Ishikawa (cell line): ENCODE data around the gene SLC36A3.
A peak's percentile ranks its signal among the peaks of the same experiment; 100 is the strongest.

ENCODE experiments used
- CEBPB ChIP-seq: IDR thresholded peaks from 2 replicates; pipeline ENCODE4 v1.6.1; 2012
- CREB1 ChIP-seq: IDR thresholded peaks from 2 replicates; pipeline ENCODE4 v1.6.1; 2012; ENCODE audit warnings: low read depth
- EGR1 ChIP-seq: IDR thresholded peaks from 2 replicates; pipeline ENCODE4 v1.6.1; 2012
- EP300 ChIP-seq: IDR thresholded peaks from 2 replicates; pipeline ENCODE4 v1.6.1; 2012; ENCODE audit warnings: borderline replicate concordance
- FOXM1 ChIP-seq: IDR thresholded peaks from 2 replicates; pipeline ENCODE4 v1.6.1; 2012; ENCODE audit warnings: low read depth, borderline replicate concordance
- MAX ChIP-seq: IDR thresholded peaks from 2 replicates; pipeline ENCODE4 v1.6.1; 2012
- NFIC ChIP-seq: IDR thresholded peaks from 2 replicates; pipeline ENCODE4 v1.6.1; 2012
- RAD21 ChIP-seq: IDR thresholded peaks from 2 replicates; pipeline ENCODE4 v1.6.1; 2012; ENCODE audit warnings: low read depth
- REST ChIP-seq: IDR thresholded peaks from 2 replicates; pipeline ENCODE4 v1.6.1; 2012; ENCODE audit warnings: low read depth, mild to moderate bottlenecking
- TAF1 ChIP-seq: IDR thresholded peaks from 2 replicates; pipeline ENCODE4 v1.6.1; 2012; ENCODE audit warnings: low read depth, mild to moderate bottlenecking
- TCF12 ChIP-seq: IDR thresholded peaks from 2 replicates; pipeline ENCODE4 v1.6.1; 2012; ENCODE audit warnings: low read depth
- TEAD4 ChIP-seq: IDR thresholded peaks from 2 replicates; pipeline ENCODE4 v1.6.1; 2012
- USF1 ChIP-seq: IDR thresholded peaks from 2 replicates; pipeline ENCODE4 v1.6.1; 2012
- YY1 ChIP-seq: IDR thresholded peaks from 2 replicates; pipeline ENCODE4 v1.6.1; 2012; ENCODE audit warnings: low read depth
- ZBTB7A ChIP-seq: IDR thresholded peaks from 2 replicates; pipeline ENCODE4 v1.6.1; 2012; ENCODE audit warnings: low read depth

The SLC36A3 gene

DNA sequence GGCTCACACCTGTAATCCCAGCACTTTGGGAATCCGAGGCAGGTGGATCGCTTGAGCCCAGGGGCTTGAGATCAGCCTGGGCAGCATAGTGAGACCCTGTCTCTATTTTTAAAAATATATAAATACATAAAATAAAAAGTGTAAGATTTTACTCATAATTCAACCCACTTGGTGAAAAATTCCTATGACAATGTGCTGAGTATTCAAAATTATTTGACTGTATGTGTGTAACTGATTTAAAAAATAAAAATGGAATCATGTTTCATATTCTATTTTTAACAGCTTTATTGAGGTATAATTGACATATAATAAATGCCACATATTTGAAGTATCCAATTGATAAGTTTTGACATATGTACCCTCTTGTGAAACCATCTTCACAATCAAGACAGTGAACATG lies 27.8 kb downstream of the SLC36A3 start:
- TF ChIP-seq CREB1: no peak
- TF ChIP-seq NFIC: no peak
- TF ChIP-seq CEBPB: no peak
- no peak for TF ChIP-seq RAD21
- no peak for TF ChIP-seq MAX
- TF ChIP-seq FOXM1: no peak
- no peak for TF ChIP-seq REST
- no peak for TF ChIP-seq TAF1
- TF ChIP-seq TCF12: no peak
- TF ChIP-seq EP300: no peak
- no peak for TF ChIP-seq ZBTB7A
- no peak for TF ChIP-seq USF1
- no peak for TF ChIP-seq YY1
- no peak for TF ChIP-seq TEAD4
- no peak for TF ChIP-seq EGR1

GRCh38 chr5:151274666-151275065 lies 28.9 kb downstream of the SLC36A3 start:
- TF ChIP-seq CEBPB (peak; percentile 40), MAX (peak; percentile 80), NFIC (no peak)

DNA sequence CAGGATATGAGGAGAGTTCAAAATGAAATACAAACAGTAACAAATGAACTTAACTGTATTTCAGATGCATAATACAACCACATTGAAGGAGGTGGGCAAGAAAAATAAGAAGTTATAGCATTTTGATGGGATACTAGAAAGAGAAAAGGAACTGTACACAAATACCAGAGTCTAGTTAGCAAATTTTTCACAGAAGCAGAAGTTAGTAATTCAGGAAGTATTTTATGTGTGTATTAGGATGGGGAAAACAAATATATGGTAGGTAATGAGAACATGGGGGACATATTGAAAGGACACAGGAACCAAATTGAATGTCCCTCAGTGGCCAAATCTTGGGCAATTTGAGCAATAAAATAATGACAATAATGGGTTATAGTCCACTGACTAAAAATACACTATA lies 32.2 kb downstream of the SLC36A3 start:
- no peak for TF ChIP-seq USF1
- no peak for TF ChIP-seq YY1
- TF ChIP-seq TCF12: no peak
- TF ChIP-seq REST: no peak
- no peak for TF ChIP-seq MAX
- TF ChIP-seq NFIC: no peak
- TF ChIP-seq TAF1: no peak
- TF ChIP-seq CEBPB: no peak
- TF ChIP-seq CREB1: no peak
- TF ChIP-seq RAD21: no peak
- TF ChIP-seq FOXM1: no peak
- TF ChIP-seq EP300: no peak
- no peak for TF ChIP-seq EGR1
- TF ChIP-seq ZBTB7A: no peak
- TF ChIP-seq TEAD4: no peak

DNA sequence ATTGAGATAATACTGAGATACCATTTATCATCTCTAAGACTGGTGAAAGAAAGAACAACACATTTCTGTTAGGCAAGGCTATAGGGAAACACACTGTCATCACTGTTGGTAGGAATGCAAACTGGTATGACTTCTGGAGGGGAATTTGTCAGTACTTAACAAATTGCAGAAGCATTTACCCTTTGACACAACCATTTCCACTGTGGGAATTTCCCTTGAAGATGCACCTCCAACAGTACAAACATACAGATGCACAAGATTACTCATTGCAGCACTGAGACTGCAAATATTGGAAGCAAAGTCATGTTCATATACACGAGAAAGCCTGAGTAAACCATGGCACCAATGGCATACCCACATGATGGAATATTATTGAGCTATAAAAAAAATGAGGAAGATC lies 33.0 kb downstream of the SLC36A3 start:
- no peak for TF ChIP-seq FOXM1
- TF ChIP-seq TAF1: no peak
- no peak for TF ChIP-seq ZBTB7A
- TF ChIP-seq EP300: no peak
- no peak for TF ChIP-seq TEAD4
- TF ChIP-seq USF1: no peak
- no peak for TF ChIP-seq REST
- TF ChIP-seq TCF12: no peak
- no peak for TF ChIP-seq CEBPB
- no peak for TF ChIP-seq RAD21
- no peak for TF ChIP-seq NFIC
- no peak for TF ChIP-seq EGR1
- no peak for TF ChIP-seq YY1
- TF ChIP-seq MAX: no peak
- no peak for TF ChIP-seq CREB1
